Endothelial cell of umbilical vein (primary cell): ENCODE results near the gene SAAL1. TPM values are rescaled to one million over a fixed set of nuclear protein-coding genes. Genes with fewer than 3 reads are reported as not detected.

Source experiments
- BruUV-seq: library from RNA; stranded (reverse); fragments of 400-500 nt; replicated peaks from 2 replicates; lab custom pipeline; 2021; lab: Mats Ljungman, UMichigan
- CTCF ChIA-PET: fragments of 300-600, 350-600 bp; sonication (Branson Sonifier 250); formaldehyde crosslinking; loops from one replicate; lab custom pipeline; 2021; ENCODE audit warnings: antibody characterized with exemption, inconsistent platforms; lab: Charles Lee
- POLR2A ChIA-PET: fragments of 300-600, 350-600 bp; sonication (Branson Sonifier 250); formaldehyde crosslinking; loops from one replicate; lab custom pipeline; 2021; ENCODE audit warnings: antibody characterized with exemption, inconsistent platforms; lab: Charles Lee
- DNase-seq: peaks from one replicate; pipeline ENCODE4 v3.0.0-alpha.2; 2011; ENCODE audit warnings: low read depth, low spot score
- FAIRE-seq: peaks from 2 replicates; lab custom pipeline; 2011; peaks lifted over from hg19 to GRCh38; lab: Jason Lieb, UNC
- H2AFZ ChIP-seq: 2 replicates; pipeline ENCODE4 v1.6.0; 2012; ENCODE audit warnings: low read depth, low read length, control low read depth, inconsistent platforms
- H3K27ac ChIP-seq: 2 replicates; pipeline ENCODE4 v1.5.1; 2011; ENCODE audit warnings: low read depth, mild to moderate bottlenecking, control low read depth, low read length, moderate library complexity; ENCODE audit not compliant: insufficient read depth
- H3K27me3 ChIP-seq, 2 experiments: 2 replicates each; pipeline versions ENCODE4 v1.6.0 to v1.6.1; 2011; ENCODE audit warnings: low read length in 2 of 2, mixed read lengths in 1 of 2; ENCODE audit not compliant: control insufficient read depth in 2 of 2, insufficient read depth in 2 of 2
- H3K36me3 ChIP-seq, 2 experiments: 2 replicates in 1 of 2; 3 replicates in 1 of 2; pipeline ENCODE4 v1.5.1; 2011; ENCODE audit warnings: low read length in 2 of 2, mild to moderate bottlenecking in 1 of 2, moderate library complexity in 1 of 2; ENCODE audit not compliant: control insufficient read depth in 2 of 2, insufficient read depth in 2 of 2; ENCODE audit errors: extremely low read depth in 1 of 2
- H3K4me1 ChIP-seq: 3 replicates; pipeline ENCODE4 v1.5.1; 2011; ENCODE audit warnings: mild to moderate bottlenecking, low read length; ENCODE audit not compliant: control insufficient read depth, insufficient read depth; ENCODE audit errors: extremely low read depth
- H3K4me2 ChIP-seq: 2 replicates; pipeline ENCODE4 v1.6.1; 2011; ENCODE audit warnings: low read length, control low read depth, mixed read lengths; ENCODE audit not compliant: insufficient read depth
- H3K4me3 ChIP-seq, 3 experiments: fragments of 200-600 bp in 1 of 3; sonication (generic), shearing (Covaris generic) in 1 of 3; replicated peaks in 1 of 3; 2 replicates each; pipeline ENCODE4 v1.5.1; 2011 to 2016; ENCODE audit warnings: control low read depth in 3 of 3, low read length in 3 of 3, mild to moderate bottlenecking in 2 of 3, inconsistent platforms in 1 of 3, low read depth in 1 of 3, moderate library complexity in 1 of 3; ENCODE audit not compliant: insufficient read depth in 1 of 3
- H3K79me2 ChIP-seq: 2 replicates; pipeline ENCODE4 v1.6.0; 2012; ENCODE audit warnings: low read length, inconsistent platforms; ENCODE audit not compliant: control insufficient read depth, insufficient read depth
- H3K9ac ChIP-seq: replicated peaks from 2 replicates; pipeline ENCODE3; 2011; ENCODE audit warnings: low read length, control low read depth; ENCODE audit not compliant: insufficient read depth; ENCODE audit errors: extremely low read depth
- H3K9me1 ChIP-seq: replicated peaks from 3 replicates; pipeline ENCODE4 v1.6.0; 2011; ENCODE audit warnings: mild to moderate bottlenecking, low read length; ENCODE audit not compliant: control insufficient read depth, insufficient read depth; ENCODE audit errors: extremely low read depth
- H3K9me3 ChIP-seq: replicated peaks from 2 replicates; pipeline ENCODE4 v1.5.1; 2012; ENCODE audit warnings: low read length, inconsistent platforms; ENCODE audit not compliant: control insufficient read depth, insufficient read depth
- H4K20me1 ChIP-seq: replicated peaks from 2 replicates; pipeline ENCODE3; 2011; ENCODE audit warnings: mild to moderate bottlenecking, low read length; ENCODE audit not compliant: control insufficient read depth, insufficient read depth; ENCODE audit errors: extremely low read depth
- EZH2 ChIP-seq: IDR thresholded peaks from 2 replicates; pipeline ENCODE4 v1.6.1; 2012; ENCODE audit warnings: borderline replicate concordance, low read depth, mild to moderate bottlenecking, moderate library complexity, low read length, inconsistent platforms; ENCODE audit not compliant: severe bottlenecking
- FOS ChIP-seq: IDR thresholded peaks from 2 replicates; pipeline ENCODE4 v1.6.1; 2011; ENCODE audit warnings: mild to moderate bottlenecking, low read length, moderate library complexity, borderline replicate concordance; ENCODE audit not compliant: insufficient read depth
- GATA2 ChIP-seq: IDR thresholded peaks from 2 replicates; pipeline ENCODE4 v1.7.0; 2011; ENCODE audit warnings: low read depth, mild to moderate bottlenecking, moderate library complexity, mixed read lengths, low read length; ENCODE audit not compliant: insufficient read length, insufficient read depth
- JUN ChIP-seq: IDR thresholded peaks from 2 replicates; pipeline ENCODE4 v1.6.1; 2011; ENCODE audit warnings: borderline replicate concordance, low read depth; ENCODE audit not compliant: insufficient read length, insufficient read depth
- MYC ChIP-seq: IDR thresholded peaks from one replicate; pipeline ENCODE4 v1.6.1; 2011; ENCODE audit warnings: mild to moderate bottlenecking, low read depth, low read length
- POLR2AphosphoS5 ChIP-seq: IDR thresholded peaks from 2 replicates; pipeline ENCODE4 v1.6.1; 2012; ENCODE audit warnings: low read depth, mild to moderate bottlenecking, control low read depth, low read length, moderate library complexity; ENCODE audit not compliant: insufficient read depth
- dilution Hi-C: fragments of 300-500 bp; cut with MboI; formaldehyde crosslinking; loops from one replicate; pipeline ENCODE4 v1.15.0; 2019; ENCODE audit warnings: low sequenced_read_pairs; ENCODE audit not compliant: extremely low pct_ligation_motif_present
- intact Hi-C: fragments of 100-400 bp; cut with micrococcal nuclease; formaldehyde crosslinking; loops from one replicate; pipeline ENCODE4 v1.10.0; 2022
- polyA plus RNA-seq, 4 experiments: library from polyadenylated mRNA; depleted of rRNA in 3 of 4; stranded (reverse) in 3 of 4; unstranded in 1 of 4; fragments of >200 nt; gene quantifications; 2 replicates each; pipeline versions ENCODE4 v1.2.1 to v1.2.3, GENCODE V29; 2011 to 2012; ENCODE audit warnings: missing spikeins in 1 of 4
- total RNA-seq: library from RNA; stranded (reverse); gene quantifications from 2 replicates; pipeline ENCODE4 v1.2.3, GENCODE V29; 2021
- TF ChIP-seq, protein P1 (sequence below), 2 donors: IDR thresholded peaks; 1 replicate in 1 of 2; 2 replicates in 1 of 2; pipeline ENCODE4 v1.5.1; 2011; ENCODE audit warnings: low read length in 2 of 2, mild to moderate bottlenecking in 2 of 2, moderate library complexity in 2 of 2, control low read depth in 1 of 2, inconsistent platforms in 1 of 2, low read depth in 1 of 2; ENCODE audit not compliant: insufficient read depth in 1 of 2; ENCODE audit errors: extremely low read depth in 1 of 2
- TF ChIP-seq, protein P2 (sequence below): IDR thresholded peaks from 2 replicates; pipeline ENCODE4 v1.6.1; 2011; ENCODE audit not compliant: insufficient read depth, insufficient read length

Gene SAAL1
- total and polyA plus RNA-seq, 2 donors (not counting 3 experiments of a cell fraction or from before 2014, with no cell fraction given): 9.5 to 22.1 TPM

DNA sequence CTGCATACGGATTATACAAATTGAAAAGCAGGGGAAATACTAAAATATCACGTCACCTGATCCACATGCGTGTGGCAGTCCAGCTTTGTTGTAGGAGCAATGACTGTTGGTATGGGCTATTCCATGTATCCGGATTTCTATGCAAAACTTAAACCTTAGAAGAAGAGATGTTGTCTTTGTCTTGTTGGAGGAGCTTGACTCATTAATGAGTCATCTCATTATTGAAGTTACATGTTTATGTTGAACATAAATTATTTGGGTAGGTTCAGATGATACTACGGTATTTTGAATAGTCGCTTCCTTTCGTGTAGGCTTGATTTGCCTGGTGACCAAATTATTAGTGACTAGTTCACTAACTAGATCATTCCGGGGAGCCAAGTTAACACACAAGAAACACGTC is 806 bp upstream of the SAAL1 start:
- Histone ChIP-seq H2AFZ (no peak overlapping the region), H3K9me1 (no peaks in the 10 kb centered on the region), H3K9ac (no peak overlapping the region), H3K4me2 (no peak overlapping the region), H3K27me3 (peaks cover 2 to 14% of the 10 kb centered on the region in 2 experiments), H4K20me1 (no peaks in the 10 kb centered on the region), H3K79me2 (peaks cover 18% of the 10 kb centered on the region), H3K36me3 (peaks cover 0 to 3% of the 10 kb centered on the region in 2 experiments), H3K9me3 (no peaks in the 10 kb centered on the region), H3K4me3 (no peak overlapping the region), H3K4me1 (peaks cover 7% of the 10 kb centered on the region), H3K27ac (no peak overlapping the region)
- dilution Hi-C loops (no loop called here), intact Hi-C loops (loop anchor here (1.0 to 10.0 kb wide), 5 partner anchors 26 to 372 kb away; partner anchors contain the start of genes GTF2H1, HPS5 and KCNC1)
- TF ChIP-seq POLR2AphosphoS5 (no peak), JUN (peak; percentile 30), FOS (peak; percentile 34)
- DNase-seq (peak; percentile 6), FAIRE-seq (no peak)
- ChIA-PET CTCF (interaction anchor here (0.6 to 2.2 kb wide), 16 partner anchors 8 to 615 kb away, joined by 3 to 29 read pairs (median 4); partner anchors contain the start of gene SERGEF), POLR2A (no interaction called here)
- no TSS peak for BruUV-seq

DNA sequence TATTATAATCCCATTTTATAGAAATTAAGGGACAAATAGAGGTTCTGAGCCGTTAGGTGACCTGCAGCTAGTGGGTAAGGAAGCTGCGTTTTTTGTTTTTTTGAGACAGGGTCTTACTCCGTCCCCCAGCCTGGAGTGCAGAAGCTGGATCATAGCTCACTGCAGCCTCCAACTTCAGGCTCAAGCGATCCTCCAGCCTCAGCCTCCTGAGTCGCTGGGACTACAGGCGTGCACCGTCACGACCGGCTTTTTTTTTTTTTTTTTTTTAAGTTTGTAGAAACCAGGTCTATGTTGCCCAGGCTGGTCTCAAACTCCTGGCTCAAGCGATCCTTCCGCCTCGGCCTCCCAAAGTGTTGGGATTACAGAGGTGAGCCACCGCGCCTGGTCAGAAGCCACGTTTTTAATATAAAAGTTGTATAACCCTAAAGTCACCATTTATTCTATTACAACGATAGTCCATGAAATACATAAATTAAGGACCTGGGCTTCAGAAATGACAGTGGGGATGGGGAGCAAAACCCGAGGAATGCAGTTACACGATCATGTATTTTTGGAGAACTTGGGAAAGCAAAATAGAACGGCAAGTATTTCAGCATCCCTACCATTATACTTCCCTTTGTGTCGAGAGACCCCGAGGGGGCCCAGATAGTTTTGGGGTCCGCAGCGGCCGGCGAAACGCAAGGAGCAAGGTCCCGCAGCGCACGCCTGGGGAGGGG is 638 bp downstream of the SAAL1 start:
- Histone ChIP-seq H3K9me3 (no peaks in the 10 kb centered on the region), H3K79me2 (peaks cover 18% of the 10 kb centered on the region), H3K4me2 (peak overlapping the region; percentile 95), H4K20me1 (no peaks in the 10 kb centered on the region), H3K9ac (peak overlapping the region; percentile 59), H2AFZ (peak overlapping the region; percentile 78), H3K9me1 (no peaks in the 10 kb centered on the region), H3K27me3 (peaks cover 0 to 6% of the 10 kb centered on the region in 2 experiments), H3K4me1 (peaks cover 7% of the 10 kb centered on the region), H3K4me3 (peak overlapping the region; percentile 50 to 94 (median 92)), H3K36me3 (peaks cover 0 to 4% of the 10 kb centered on the region in 2 experiments), H3K27ac (peak overlapping the region; percentile 14)
- TSS peak; percentile 47 for BruUV-seq
- TF ChIP-seq, protein P1, sequence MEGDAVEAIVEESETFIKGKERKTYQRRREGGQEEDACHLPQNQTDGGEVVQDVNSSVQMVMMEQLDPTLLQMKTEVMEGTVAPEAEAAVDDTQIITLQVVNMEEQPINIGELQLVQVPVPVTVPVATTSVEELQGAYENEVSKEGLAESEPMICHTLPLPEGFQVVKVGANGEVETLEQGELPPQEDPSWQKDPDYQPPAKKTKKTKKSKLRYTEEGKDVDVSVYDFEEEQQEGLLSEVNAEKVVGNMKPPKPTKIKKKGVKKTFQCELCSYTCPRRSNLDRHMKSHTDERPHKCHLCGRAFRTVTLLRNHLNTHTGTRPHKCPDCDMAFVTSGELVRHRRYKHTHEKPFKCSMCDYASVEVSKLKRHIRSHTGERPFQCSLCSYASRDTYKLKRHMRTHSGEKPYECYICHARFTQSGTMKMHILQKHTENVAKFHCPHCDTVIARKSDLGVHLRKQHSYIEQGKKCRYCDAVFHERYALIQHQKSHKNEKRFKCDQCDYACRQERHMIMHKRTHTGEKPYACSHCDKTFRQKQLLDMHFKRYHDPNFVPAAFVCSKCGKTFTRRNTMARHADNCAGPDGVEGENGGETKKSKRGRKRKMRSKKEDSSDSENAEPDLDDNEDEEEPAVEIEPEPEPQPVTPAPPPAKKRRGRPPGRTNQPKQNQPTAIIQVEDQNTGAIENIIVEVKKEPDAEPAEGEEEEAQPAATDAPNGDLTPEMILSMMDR (IDR thresholded peaks at IDR 0.05; ENCODE audit: extremely low read depth in 1 of 2, insufficient read depth in 1 of 2, low read depth in 1 of 2, low read length in 2 of 2): no peak
- TF ChIP-seq MYC (no peak), EZH2 (no peak), GATA2 (no peak), POLR2AphosphoS5 (no peak), JUN (no peak)
- TF ChIP-seq, protein P2, sequence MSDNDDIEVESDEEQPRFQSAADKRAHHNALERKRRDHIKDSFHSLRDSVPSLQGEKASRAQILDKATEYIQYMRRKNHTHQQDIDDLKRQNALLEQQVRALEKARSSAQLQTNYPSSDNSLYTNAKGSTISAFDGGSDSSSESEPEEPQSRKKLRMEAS: no peak
- FAIRE-seq: no peak
- dilution Hi-C loops (no loop called here), intact Hi-C loops (loop anchor here (5.0 to 10.0 kb wide), 2 partner anchors 217 to 370 kb away; partner anchors contain the start of genes GTF2H1, HPS5 and KCNC1)
- DNase-seq: no peak
- CTCF ChIA-PET: interaction anchor here (1.1 to 2.2 kb wide), 11 partner anchors 8 to 139 kb away, joined by 3 to 29 read pairs (median 5); partner anchors contain the start of gene SERGEF
- POLR2A ChIA-PET: interaction anchor here (0.6 kb wide), 1 partner anchor 12 kb away, joined by 3 read pairs; no protein-coding TSS in a partner anchor
